NCI-H1092 treated with DMSO at 0.1 percent for 48 hours (cell line): Measurements from ENCODE around the gene TACC2.
A peak's percentile ranks its signal among the peaks of the same experiment; 100 is the strongest.
"Not testable (repeated sequence)": the region's sequence is repeated elsewhere in the genome, so short reads cannot be mapped to it uniquely, and the experiment has no call there.

Experiments used
- DNase-seq: peaks from one replicate; lab custom pipeline; 2025; lab: John Stamatoyannopoulos, UW

Gene TACC2

DNA sequence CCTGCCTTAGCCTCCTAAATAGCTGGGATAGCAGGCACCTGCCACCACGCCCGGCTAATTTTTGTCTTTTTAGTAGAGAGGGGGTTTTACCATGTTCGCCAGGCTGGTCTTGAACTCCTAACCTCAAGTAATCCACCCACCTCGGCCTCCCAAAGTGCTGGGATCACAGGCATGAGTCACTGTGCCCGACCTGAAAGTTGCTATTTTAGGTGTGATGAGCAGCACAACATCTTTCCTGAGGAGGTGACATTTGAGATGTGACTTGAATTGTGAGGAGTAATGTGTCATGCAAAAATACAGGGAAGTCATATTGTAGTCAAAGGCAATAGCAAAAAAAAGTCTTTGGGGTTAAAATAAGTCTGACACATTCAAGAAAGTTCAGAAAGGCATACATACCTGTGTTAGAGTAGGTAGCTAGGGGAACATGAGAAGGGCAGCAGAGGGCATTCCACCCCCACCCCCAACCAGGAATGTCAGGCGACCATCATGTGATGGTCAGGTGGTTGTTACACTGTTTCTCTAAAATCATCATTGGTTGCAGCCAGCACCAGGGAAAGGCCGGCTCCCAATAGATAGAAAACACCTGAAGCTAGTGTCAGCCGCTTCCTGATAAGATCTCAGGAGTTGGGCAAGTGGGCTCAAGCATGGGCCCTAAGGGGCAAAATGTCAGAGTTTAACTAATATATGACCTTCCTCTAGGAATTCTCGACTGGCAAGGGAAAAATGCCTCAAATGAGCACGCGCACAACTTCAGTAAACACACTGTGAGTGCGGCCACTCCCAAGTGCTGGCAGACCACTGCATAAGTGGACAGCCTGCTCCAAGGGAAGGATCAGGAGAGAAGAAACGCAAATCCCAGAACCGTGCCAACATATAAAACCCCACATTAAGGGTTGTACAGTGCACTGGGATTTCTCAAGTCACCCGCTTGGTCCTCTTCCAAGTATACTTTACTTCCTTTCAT lies at the start of gene TACC2:
Gene TACC2 (plus strand): TSS at position 803 of the 964 bp plus-strand sequence. CDS start 32,819 bp downstream, outside the sequence.
- DNase-seq, result no peak

- DNase-seq, result no peak
These were observed 47.4 kb upstream of the TACC2 start for GRCh38 chr10:121941532-121941931.

DNA sequence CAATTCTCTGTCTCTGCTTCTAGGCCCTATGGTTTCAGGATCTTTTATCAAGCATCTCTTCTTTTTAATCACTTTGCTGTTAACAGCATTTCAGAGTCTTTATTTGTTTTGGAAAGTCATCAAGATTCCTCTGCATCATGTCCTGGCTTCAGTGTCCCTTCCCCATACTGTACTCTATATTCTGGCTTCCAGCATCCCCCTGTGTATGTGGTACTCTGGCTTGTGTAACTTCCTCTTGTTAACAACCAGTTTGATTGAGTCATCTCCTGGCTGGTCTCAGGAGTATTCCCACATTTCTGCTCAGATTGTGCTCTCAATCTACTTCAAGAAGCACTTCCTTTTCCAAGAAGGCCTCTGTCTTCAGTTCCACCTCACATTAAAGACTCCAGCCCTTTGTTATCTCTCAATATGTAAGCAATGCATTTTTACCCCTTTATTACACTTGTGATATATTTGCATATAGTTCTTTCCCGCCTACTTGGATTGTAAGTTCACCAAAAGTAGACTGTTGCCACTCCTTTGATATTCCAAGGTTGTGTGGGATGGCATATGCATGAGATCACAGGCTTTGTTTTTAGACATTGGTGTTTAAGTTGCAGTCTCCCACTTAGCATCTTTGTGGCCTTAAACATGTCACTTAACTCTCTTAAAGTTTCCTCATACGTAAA lies 46.1 kb upstream of the TACC2 start:
- no peak for DNase-seq

DNA sequence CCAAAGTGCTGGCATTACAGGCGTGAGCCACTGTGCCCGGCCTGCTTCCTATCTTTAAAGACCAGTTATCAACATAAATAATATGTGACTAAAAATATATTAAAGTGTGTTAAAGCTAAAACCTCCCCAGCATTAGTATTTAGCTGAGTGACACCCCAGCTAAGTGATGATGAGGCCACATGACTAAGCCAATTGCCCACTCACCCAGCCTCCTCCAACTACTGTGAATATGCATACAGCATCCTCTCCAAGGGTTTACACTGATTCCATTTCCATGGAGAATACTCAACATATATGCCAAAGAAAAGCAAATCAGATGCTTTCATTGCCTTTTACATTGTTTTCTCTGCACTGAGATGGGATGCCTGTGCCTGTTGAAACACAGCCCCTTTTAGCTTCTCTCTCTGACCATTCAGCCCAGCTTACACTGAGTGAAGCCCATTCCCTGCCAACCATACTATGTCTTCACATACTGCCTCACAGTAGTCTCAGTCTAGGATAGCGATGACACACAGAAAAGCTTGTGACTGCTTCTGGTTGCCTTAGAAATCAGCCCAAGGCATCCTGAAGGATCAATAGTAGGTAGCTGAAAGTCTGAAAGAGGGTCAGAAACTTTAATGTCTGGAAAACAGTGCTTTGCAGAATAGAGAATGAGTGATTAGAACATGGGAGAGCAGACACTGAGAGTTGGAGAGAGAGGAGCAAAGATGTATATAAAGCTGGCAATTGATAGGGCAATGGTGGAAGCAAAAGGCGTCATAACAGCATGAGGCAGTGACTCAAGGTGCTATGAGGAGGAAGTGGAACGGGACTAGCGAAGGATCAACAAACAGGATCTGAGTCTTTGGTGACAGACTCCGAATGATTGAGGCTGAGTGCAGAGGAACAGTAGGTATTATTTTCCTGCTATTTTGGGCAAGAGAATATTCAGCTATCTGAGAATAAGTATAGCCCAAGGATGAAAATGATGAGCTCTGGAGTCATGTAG lies 41.3 kb upstream of the TACC2 start:
- no peak for DNase-seq

- DNase-seq, result no peak
These were observed 39.9 kb upstream of the TACC2 start for GRCh38 chr10:121949049-121949448.

DNA sequence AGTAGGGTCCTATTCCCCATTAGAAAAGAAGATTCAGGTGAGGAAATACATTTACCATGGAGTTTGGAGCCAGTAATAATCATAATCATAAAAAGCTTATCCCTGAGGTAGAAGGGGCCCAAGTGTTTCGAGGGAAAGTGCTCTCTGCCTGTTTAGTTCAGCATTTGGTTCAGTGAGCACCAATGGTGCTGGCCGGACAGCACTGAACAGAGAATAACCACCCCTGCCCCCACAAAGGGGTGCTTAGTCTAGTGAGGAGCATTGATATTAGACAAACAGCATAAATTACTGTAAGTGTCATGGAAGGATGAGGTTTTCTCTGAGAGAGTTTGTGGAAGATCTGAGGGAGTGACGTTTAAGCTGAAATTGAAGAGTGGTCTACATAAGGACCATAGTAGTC lies 39.5 kb upstream of the TACC2 start:
- no peak for DNase-seq

- DNase-seq, result no peak
These were observed 36.7 kb upstream of the TACC2 start for GRCh38 chr10:121952226-121952625.

DNA sequence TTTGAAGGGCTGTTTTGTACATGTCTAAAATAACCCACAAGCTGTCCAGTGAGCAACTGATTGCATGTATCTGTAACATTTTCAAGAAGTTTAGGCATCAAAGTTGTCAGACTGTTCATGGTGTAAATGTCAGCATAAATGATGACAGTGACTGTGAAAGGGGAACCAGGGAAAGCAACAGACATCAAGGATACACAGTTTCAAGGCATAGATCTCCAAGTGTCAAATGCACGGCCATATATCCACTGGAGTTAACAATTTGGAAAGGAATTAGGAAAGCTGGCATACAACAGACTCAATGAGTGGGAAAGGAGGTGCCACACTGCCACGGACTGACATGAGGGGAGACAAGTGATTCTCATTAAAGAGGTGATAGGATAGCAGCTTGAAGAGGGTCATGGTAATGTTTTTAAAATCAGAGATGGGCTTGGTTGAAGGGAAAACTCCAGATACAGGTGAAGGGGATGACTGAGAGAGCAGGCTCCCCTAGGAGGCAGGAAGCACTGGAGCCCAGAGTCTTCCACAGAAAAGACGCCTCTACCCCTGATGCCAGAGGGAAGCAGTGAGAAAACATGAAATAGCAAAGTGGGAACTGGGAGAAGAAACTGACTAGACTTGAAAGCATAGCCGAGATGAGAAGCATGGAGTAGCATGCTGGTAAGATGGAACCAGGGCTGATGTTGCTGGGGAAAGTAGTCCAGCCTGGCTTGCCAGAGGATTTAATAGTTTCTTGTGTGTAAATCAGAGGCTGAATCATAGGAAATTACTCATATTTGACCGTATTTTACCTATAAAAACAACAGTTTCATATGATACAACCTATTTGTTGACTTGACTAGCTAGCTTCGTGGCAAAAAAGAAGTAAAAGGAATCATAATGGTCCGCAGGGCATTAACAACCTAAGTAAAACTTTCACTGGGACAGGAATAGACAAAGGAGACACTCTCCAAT lies 32.6 kb upstream of the TACC2 start:
- no peak for DNase-seq

GRCh38 chr10:121959671-121960070 lies 29.3 kb upstream of the TACC2 start:
- DNase-seq, result no peak

GRCh38 chr10:121961456-121961855 lies 27.5 kb upstream of the TACC2 start:
- DNase-seq, result no peak

DNA sequence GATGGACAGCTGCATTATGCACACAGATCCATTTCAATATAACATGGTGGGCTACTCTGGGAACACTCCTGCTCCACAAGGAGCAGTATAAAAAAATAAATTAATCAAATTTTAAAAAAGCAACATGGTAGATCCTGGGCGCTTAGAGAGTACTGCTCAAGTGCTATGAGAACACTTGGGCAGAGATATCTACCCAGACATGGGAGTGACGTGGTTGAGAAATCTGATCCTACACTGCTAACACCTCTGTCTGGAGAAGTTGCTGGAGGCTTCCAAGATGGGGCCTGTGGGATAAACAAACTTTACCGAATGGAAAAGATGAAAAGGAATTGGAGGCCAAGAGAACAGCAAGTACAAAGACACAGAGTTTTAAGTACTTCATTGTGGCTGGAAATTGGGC lies 23.0 kb upstream of the TACC2 start:
- no peak for DNase-seq

DNA sequence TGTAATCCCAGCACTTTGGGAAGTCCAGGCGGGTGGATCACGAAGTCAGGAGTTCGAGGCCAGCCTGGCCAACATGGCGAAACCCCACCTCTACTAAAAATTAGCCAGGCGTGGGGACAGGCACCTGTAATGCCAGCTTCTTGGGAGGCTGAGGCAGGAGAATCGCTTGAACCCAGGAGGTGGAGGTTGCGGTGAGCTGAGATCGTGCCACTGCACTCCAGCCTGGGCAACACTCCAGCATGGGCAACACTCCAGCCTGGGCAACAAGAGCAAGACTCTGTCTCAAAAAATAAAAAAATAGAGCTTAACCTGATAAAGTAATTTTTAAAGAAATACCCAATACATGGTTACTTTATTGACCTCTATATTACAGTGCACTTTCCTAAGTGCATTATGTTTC lies 19.9 kb upstream of the TACC2 start:
- DNase-seq, result not testable (repeated sequence)

GRCh38 chr10:121974019-121974534 lies 14.9 kb upstream of the TACC2 start:
- no peak for DNase-seq

- peak; percentile 48 for DNase-seq
These were observed 14.2 kb upstream of the TACC2 start, which contains the start of gene NSMCE4A for GRCh38 chr10:121974535-121975294. Gene NSMCE4A (minus strand): TSS chr10:121975217. CDS start chr10:121975165, 52 bp downstream.

GRCh38 chr10:121975295-121976086 lies 13.5 kb upstream of the TACC2 start:
- peak; percentile 52 for DNase-seq

- DNase-seq, result no peak
These were observed 12.4 kb upstream of the TACC2 start for GRCh38 chr10:121976607-121977006.

DNA sequence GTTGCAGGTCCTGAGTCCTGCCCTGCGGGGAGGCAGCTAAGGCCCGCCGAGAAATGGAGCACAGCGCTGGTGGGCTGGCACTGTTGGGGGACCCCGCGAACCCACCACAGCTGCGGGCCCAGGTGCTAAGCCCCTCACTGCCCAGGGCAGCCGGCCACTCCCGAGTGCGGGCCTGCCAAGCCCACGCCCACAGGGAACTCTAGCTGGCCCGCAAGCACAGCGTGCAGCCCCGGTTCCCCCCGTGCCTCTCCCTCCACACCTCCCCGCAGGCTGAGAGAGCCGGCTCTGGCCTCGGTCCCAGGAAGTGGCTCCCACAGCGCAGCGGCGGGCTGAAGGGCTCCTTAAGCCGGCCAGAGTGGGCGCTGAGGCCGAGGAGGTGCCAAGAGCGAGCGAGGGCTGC lies 10.5 kb upstream of the TACC2 start:
- no peak for DNase-seq

GRCh38 chr10:121981346-121981745 lies 7.6 kb upstream of the TACC2 start:
- DNase-seq, result no peak

GRCh38 chr10:121983852-121984251 lies 5.1 kb upstream of the TACC2 start:
- no peak for DNase-seq
